Lower leg skin (tissue), 3 donors: ENCODE measurements around the gene TFCP2.

Experiments used
- CTCF ChIP-seq, 3 donors: fragments of 450-650 bp; IDR thresholded peaks; one replicate each; pipeline ENCODE4 v1.5.1; 2016; ENCODE audit warnings: antibody characterized with exemption in 3 of 3, mild to moderate bottlenecking in 3 of 3, moderate library complexity in 2 of 3
- POLR2A ChIP-seq, 2 donors: fragments of 450-650 bp; IDR thresholded peaks; one replicate each; pipeline ENCODE4 v1.6.1; 2016 to 2017; ENCODE audit warnings: antibody characterized with exemption in 2 of 2, mild to moderate bottlenecking in 1 of 2, moderate library complexity in 1 of 2

GRCh38 chr12:51090705-51091229, 82.2 kb downstream of the TFCP2 start:
- TF ChIP-seq CTCF (IDR thresholded peaks at IDR 0.05) (no peak), POLR2A (IDR thresholded peaks at IDR 0.05) (no peak)
